DMS53 treated with DMSO at 0.1 percent for 48 hours (cell line): ENCODE measurements around the gene TJP3.

Experiments
- DNase-seq: peaks from one replicate; lab custom pipeline; 2025; ENCODE audit not compliant: unreplicated experiment; lab: John Stamatoyannopoulos, UW

TJP3 gene

GRCh38 chr19:3671680-3672574 lies 36.3 kb upstream of the TJP3 start:
- no peak for DNase-seq

DNA sequence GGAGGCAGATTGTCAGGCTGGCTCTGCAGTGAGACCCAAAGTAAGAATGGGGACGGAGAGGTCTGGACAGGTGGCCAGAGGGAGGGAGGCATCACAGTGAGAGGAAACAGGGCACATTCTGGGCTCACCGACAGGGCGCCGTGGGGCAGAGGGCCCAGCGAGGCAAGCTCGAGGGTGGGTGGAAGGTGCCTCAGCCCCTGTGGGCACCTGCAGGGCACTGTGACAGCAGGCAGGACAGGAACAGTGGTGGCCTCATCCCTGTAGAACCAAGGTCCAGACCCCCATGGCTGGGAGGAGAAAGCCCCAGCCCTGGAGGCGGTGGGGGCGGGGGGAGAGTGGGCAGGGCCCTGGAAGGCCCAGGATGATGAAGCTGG lies 35.6 kb upstream of the TJP3 start:
- no peak for DNase-seq

DNA sequence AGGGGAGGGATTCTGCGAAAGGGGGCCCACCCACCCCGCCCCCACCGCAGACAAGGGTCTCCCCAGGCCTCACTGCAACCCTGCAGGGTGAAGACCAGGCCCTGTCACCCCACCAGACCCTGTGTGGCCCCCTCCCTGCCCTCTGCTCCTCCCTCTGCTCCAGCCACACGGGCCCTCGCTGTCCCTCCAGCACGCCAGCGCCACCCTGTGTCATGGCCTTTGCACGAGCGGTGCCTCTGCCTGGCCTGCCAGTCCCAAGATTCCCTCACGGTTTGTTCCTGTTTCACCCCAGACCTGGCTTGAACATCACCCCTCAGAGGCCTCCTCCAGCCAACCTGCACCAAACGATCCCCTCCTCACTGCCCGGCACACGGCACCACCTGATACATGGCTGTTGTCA lies 35.2 kb upstream of the TJP3 start:
- no peak for DNase-seq

DNA sequence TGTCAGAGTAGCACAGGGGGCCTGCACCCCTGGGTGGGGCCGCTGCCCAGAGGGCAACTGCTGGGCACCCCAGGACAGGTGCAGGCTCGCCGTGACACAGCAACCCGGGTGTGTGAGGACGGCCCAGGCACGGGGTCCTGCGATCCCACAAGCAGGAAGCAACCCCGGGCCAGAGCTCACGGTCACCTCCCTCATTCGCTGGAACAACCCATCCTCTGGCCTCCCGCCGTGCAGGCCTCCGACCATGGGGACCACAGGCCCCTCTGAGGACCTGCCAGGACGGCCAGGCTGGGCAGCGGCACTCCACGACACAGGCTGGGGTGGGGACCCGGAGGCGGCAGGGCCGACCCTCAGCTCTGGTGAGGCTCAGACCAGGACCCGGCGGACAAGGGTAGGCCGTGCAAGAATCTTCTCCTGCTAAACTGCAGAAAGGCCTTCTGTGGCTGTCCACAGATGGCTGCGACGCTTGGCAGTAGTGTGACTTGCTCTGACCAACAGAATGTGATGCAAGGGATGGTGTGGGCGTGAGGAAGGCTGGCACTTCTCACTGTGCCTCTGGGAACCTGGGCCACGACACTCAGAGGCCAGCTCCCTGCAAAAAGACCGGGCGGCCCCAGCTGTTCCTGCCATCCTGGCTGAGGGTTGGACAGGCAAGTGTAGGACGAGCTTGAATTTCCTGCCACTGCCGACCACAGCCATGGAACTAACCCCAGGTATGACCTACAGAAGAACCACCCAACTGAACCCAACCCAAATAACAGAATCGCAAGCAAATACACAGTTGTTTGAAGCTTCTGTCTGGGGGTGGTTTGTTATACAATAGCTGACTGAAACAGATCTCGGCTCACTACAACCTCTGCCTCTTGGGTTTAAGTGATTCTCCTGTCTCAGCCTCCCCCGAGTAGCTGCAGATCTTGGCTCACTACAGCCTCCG lies 34.4 kb upstream of the TJP3 start:
- no peak for DNase-seq

- no peak for DNase-seq
Observed at GRCh38 chr19:3674784-3675543, 33.2 kb upstream of the TJP3 start.

- DNase-seq: no peak
Observed at GRCh38 chr19:3678188-3678587, 30.0 kb upstream of the TJP3 start.

- DNase-seq: no peak
Observed at GRCh38 chr19:3679138-3679537, 29.0 kb upstream of the TJP3 start.

DNA sequence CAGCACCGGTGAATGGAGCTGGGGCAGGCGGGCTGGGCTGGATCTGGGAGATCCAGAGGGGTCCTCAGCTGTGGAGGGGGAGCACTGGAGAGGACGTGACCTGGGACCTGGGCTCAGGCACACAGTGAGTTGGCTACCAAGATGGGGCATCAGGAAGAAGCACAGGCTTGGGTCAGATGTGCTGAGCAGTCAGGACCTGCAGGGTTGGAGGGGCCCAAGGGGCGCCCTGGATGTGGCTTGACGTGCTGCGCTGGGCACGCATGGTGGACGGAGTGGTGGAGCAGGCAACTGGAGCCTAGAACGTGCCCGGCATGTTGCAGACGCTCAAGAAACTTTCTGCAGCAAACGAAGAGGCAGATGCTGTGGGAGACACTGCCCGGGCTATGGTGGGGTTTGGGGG lies 28.6 kb upstream of the TJP3 start:
- no peak for DNase-seq

- DNase-seq: no peak
Observed at GRCh38 chr19:3680939-3681338, 27.2 kb upstream of the TJP3 start.

- no peak for DNase-seq
Observed at GRCh38 chr19:3682286-3682685, 25.9 kb upstream of the TJP3 start.

GRCh38 chr19:3682741-3683404 lies 25.3 kb upstream of the TJP3 start:
- DNase-seq: no peak

DNA sequence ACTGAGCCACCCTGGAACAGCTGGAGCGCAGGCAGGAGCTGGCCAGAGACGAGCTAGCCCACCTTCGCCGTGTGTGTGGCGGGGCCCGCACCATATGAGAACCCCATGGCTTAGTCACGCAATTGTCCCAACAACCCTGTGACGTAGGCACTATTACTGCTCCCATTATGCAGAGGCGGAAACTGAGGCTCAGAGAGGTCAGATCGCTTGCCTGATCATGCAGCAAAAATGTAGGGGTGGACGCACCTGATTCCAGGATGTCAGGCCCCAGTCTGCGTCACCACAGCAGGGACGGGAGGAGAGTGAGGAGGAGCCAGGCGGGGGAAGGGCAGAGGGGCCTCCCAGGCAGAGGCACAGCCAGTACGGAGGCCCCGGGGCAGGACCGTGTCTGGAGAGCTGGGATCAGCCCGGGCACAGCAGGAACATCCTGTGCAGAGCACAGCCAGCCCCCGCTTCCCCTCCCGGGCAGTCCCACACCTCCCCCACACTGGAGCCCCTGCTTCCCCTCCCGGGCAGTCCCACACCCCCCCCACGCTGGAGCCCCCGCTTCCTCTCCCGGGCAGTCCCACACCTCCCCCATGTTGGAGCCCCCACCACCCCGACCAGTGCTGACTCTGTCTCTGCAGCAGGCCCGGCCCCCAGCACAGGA lies 24.7 kb upstream of the TJP3 start:
- no peak for DNase-seq

DNA sequence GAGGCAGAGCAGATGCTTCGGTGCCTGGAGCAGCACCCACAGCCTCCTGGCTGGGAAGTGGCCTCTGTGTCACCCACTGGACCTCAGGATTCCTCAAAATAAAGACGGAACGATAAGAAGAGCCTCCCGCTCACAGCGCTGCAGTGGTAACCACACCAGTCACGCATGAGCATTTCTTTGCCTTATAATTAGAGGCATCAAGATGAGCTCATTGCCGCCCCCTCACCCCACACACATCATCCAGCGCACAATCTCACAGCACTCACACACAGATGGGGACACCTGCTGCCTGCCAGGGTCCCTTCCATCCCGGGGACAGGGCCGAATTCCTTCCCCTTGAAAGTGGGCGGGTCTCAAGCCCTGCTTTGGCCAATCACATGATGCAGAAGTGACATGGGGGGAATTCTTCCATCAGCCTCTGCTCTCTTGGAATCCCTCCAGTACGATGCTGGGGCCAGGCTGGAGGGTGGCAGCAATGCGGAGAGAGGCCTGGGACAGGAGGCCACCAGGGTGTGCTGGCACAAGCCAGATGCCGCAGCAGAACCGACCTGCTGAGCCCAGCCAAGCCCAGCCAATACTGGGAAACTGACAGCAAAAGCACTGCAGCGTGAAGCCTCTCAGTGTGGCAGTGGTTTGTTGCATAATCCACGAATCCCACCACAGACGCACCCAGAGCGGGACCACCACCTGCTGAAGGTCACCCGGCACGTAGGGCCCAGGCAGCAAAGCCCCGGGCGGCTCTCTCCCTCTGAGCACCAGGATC lies 23.9 kb upstream of the TJP3 start:
- DNase-seq: no peak

GRCh38 chr19:3684817-3685410 lies 23.3 kb upstream of the TJP3 start:
- no peak for DNase-seq

DNA sequence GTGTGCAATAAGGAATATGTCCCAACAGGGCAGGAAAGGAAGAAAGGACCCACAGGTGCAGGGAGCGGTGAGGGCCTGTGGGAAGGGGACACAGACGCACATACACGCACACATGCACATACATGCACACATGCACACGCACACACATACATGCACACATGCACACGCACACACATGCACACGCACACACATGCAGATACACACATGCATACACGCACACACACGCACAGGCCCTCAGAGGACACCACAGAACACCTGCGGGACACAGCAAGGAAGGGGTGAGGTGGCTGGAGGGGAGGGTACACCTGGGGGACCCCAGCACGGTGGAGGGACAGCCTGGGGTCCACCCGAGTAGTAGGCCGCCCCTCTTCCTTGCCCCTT lies 20.8 kb upstream of the TJP3 start:
- DNase-seq: no peak

DNA sequence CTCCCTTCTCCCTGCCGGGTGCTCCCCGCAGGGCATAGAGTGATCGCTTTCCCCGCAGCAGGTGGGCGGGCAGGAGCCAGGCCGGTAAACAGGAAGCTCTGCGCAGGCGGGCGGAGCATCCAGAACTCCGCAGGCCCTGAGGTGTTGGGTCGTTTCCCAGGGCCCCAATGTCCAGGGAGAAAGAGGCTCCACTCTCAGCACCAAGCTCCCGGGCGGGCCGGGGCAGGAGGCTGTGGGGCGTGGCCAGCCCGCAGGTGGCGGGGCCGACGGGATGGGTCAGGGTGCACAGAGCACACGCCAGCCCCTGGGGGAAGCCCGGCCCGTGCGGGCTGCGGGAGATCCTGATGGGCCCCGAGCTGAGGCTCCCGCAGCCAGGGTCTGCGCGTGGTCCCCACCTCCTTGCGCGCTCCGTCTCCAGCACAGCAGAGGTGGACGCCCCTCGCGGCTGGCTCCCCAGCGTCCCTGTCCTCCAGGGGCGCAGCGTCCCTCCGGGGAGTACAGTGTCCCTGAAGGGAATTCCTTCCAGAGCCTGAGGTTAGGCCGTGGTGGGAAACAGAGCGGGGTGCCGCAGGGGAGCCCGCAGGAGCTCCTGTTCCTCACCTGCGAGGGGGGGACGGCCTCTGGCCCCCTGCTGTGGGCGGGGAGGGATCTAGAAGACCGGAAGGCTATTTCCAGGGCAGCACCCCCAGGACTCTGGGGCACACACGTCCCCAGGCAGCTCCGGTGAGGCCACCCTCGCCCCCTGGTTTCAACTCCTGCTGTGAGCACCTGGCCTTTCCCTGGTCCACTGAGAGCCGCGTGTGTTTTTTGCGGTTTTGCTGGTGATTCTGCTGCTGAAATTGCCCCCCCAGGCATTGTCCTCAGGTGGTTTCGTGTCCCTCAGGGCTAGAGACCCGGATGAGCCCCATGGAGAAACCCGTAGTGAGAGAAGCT lies 20.1 kb upstream of the TJP3 start:
- peak; percentile 47 for DNase-seq

GRCh38 chr19:3690551-3691371 lies 17.4 kb upstream of the TJP3 start:
- DNase-seq: no peak
